NCI-H446 treated with DMSO at 0.1 percent for 48 hours (cell line): ENCODE results near the gene TBX3.
"Not testable (repeated sequence)": the region's sequence is repeated elsewhere in the genome, so short reads cannot be mapped to it uniquely, and the experiment has no call there.

Source experiments
- DNase-seq: peaks from one replicate; lab custom pipeline; 2025; lab: John Stamatoyannopoulos, UW

The TBX3 gene

GRCh38 chr12:114684098-114684869, at the start of gene TBX3:
TBX3 (minus strand) TSS chr12:114684175; CDS start chr12:114683200, 975 bp downstream.
- no peak for DNase-seq

- DNase-seq, result no peak
These were observed 48.6 kb upstream of the TBX3 start for GRCh38 chr12:114732426-114733030.

- DNase-seq, result no peak
These were observed 45.8 kb upstream of the TBX3 start for GRCh38 chr12:114729731-114730130.

GRCh38 chr12:114726092-114726710, 42.2 kb upstream of the TBX3 start:
- no peak for DNase-seq

- DNase-seq, result not testable (repeated sequence)
These were observed 38.2 kb upstream of the TBX3 start for GRCh38 chr12:114722176-114722575.

GRCh38 chr12:114721266-114721665, 37.3 kb upstream of the TBX3 start:
- no peak for DNase-seq

GRCh38 chr12:114713466-114714215, 29.7 kb upstream of the TBX3 start:
- no peak for DNase-seq

- no peak for DNase-seq
These were observed 27.7 kb upstream of the TBX3 start for GRCh38 chr12:114711689-114712152.

GRCh38 chr12:114710151-114710550, 26.2 kb upstream of the TBX3 start:
- DNase-seq, result no peak

GRCh38 chr12:114709112-114709511, 25.1 kb upstream of the TBX3 start:
- DNase-seq, result no peak

- not testable (repeated sequence) for DNase-seq
These were observed 24.6 kb upstream of the TBX3 start for GRCh38 chr12:114708598-114708997.

- no peak for DNase-seq
These were observed 20.1 kb upstream of the TBX3 start for GRCh38 chr12:114704096-114704495.

- DNase-seq, result no peak
These were observed 19.1 kb upstream of the TBX3 start for GRCh38 chr12:114703060-114703493.

- DNase-seq, result no peak
These were observed 18.5 kb upstream of the TBX3 start for GRCh38 chr12:114702462-114702861.

GRCh38 chr12:114701553-114701952, 17.6 kb upstream of the TBX3 start:
- no peak for DNase-seq

GRCh38 chr12:114701104-114701414, 17.1 kb upstream of the TBX3 start:
- DNase-seq, result no peak

- DNase-seq, result no peak
These were observed 16.6 kb upstream of the TBX3 start for GRCh38 chr12:114700392-114701103.

- no peak for DNase-seq
These were observed 14.7 kb upstream of the TBX3 start for GRCh38 chr12:114698566-114699163.

- no peak for DNase-seq
These were observed 14.0 kb upstream of the TBX3 start for GRCh38 chr12:114697741-114698565.

GRCh38 chr12:114697243-114697716, 13.3 kb upstream of the TBX3 start:
- no peak for DNase-seq
